CD8-positive, alpha-beta memory T cell (primary cell): ENCODE measurements around the gene TROAP. TPM values are rescaled to one million over a fixed set of nuclear protein-coding genes. Genes with fewer than 3 reads are reported as not detected.
"Not testable (repeated sequence)": the region's sequence is repeated elsewhere in the genome, so short reads cannot be mapped to it uniquely, and the experiment has no call there.

Experiments
- CTCF ChIA-PET: fragments of 350-600 bp; sonication (Branson Sonifier 250); formaldehyde crosslinking; loops from one replicate; lab custom pipeline; 2021; ENCODE audit warnings: antibody characterized with exemption; lab: Charles Lee
- POLR2A ChIA-PET: fragments of 350-600 bp; sonication (Branson Sonifier 250); formaldehyde crosslinking; loops from one replicate; lab custom pipeline; 2021; ENCODE audit warnings: antibody characterized with exemption; lab: Charles Lee
- DNase-seq, 5 donors: peaks; one replicate each; pipeline versions ENCODE4 v3.0.0 to v3.0.0-alpha.2; 2020 to 2022; ENCODE audit warnings: mixed read lengths in 1 of 5
- H3K27ac ChIP-seq: one replicate; pipeline ENCODE4 v1.7.0; 2013; ENCODE audit warnings: low read depth, mild to moderate bottlenecking, low read length, moderate library complexity
- H3K27me3 ChIP-seq: 2 replicates; pipeline ENCODE4 v1.7.0; 2013; ENCODE audit warnings: low read length, mild to moderate bottlenecking; ENCODE audit not compliant: insufficient read depth, poor library complexity, severe bottlenecking
- H3K36me3 ChIP-seq: 2 replicates; pipeline ENCODE4 v1.7.0; 2013; ENCODE audit warnings: mild to moderate bottlenecking, low read length, moderate library complexity; ENCODE audit not compliant: insufficient read depth
- H3K4me1 ChIP-seq: 2 replicates; pipeline ENCODE4 v1.7.0; 2013; ENCODE audit warnings: mild to moderate bottlenecking, low read length, moderate library complexity; ENCODE audit not compliant: insufficient read depth
- H3K4me3 ChIP-seq: 2 replicates; pipeline ENCODE4 v1.7.0; 2013; ENCODE audit warnings: mild to moderate bottlenecking, low read length
- H3K9me3 ChIP-seq: 2 replicates; pipeline ENCODE4 v1.7.0; 2013; ENCODE audit warnings: mild to moderate bottlenecking, low read length
- H3K27ac Mint-ChIP-seq, 8 donors: one replicate each; pipeline ENCODE4 v1.8.0; 2020 to 2021; ENCODE audit warnings: mixed read lengths in 8 of 8, mild to moderate bottlenecking in 6 of 8, inconsistent platforms in 3 of 8, moderate library complexity in 3 of 8
- H3K27me3 Mint-ChIP-seq, 2 donors: one replicate each; pipeline ENCODE4 v1.8.0; 2020 to 2021; ENCODE audit warnings: mixed read lengths in 2 of 2, mild to moderate bottlenecking in 1 of 2, moderate library complexity in 1 of 2
- H3K36me3 Mint-ChIP-seq, 3 donors: one replicate each; pipeline ENCODE4 v1.8.0; 2020 to 2021; ENCODE audit warnings: mixed read lengths in 3 of 3, inconsistent platforms in 1 of 3, mild to moderate bottlenecking in 1 of 3
- H3K4me1 Mint-ChIP-seq, 3 donors: one replicate each; pipeline ENCODE4 v1.8.0; 2020 to 2021; ENCODE audit warnings: mixed read lengths in 3 of 3, inconsistent platforms in 1 of 3, mild to moderate bottlenecking in 1 of 3
- H3K4me3 Mint-ChIP-seq, 7 donors: one replicate each; pipeline ENCODE4 v1.8.0; 2020 to 2021; ENCODE audit warnings: mixed read lengths in 7 of 7, mild to moderate bottlenecking in 6 of 7, moderate library complexity in 4 of 7, inconsistent platforms in 2 of 7
- H3K9me3 Mint-ChIP-seq, 5 donors: one replicate each; pipeline ENCODE4 v1.8.0; 2020 to 2022; ENCODE audit warnings: mixed read lengths in 5 of 5, mild to moderate bottlenecking in 3 of 5, moderate library complexity in 2 of 5, inconsistent platforms in 1 of 5
- polyA plus RNA-seq: library from polyadenylated mRNA; unstranded; fragments of 300-500 nt; fragmentation: Illumina TruSeq; gene quantifications from one replicate; pipeline ENCODE4 v1.2.3, GENCODE V29; 2021
- total RNA-seq, 2 experiments: library from RNA; stranded (reverse); gene quantifications; one replicate each; pipeline ENCODE4 v1.2.3, GENCODE V29; 2021

The TROAP gene
- total and polyA plus RNA-seq, 3 experiments from 2014 or later, result 0.79 to 35.0 (median 33.6) TPM

DNA sequence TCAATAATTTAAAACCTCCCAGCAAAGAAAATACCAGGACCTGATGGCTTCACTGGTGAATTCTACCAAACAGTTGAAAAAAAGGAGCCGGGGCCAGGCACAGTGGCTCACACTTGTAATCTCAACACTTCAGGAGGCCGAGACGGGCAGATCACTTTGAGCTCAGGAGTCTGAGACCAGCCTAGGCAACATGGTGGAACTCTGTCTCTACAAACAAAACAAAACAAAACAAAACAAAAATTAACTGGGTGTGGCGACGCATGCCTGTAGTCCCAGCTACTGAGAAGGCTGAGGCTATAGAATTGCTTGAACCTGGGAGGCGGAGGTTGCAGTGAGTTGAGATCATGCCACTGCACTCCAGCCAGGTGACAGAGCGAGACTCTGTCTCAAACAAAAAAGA, 13.7 kb upstream of the TROAP start:
- Histone ChIP-seq H3K36me3 (no peaks in the 10 kb centered on the region), H3K27ac (no peak overlapping the region), H3K4me1 (no peaks in the 10 kb centered on the region), H3K9me3 (no peaks in the 10 kb centered on the region), H3K4me3 (no peak overlapping the region), H3K27me3 (no peaks in the 10 kb centered on the region)
- H3K4me1 Mint-ChIP-seq, result no peaks in the 10 kb centered on the region
- H3K4me3 Mint-ChIP-seq, result no peak overlapping the region
- CTCF ChIA-PET, result interaction anchor here (0.9 kb wide), 1 partner anchor 13 kb away, joined by 3 read pairs; the partner anchor contains the start of gene TROAP
- POLR2A ChIA-PET, result no interaction called here
- no peak overlapping the region for H3K27ac Mint-ChIP-seq
- peaks cover 18 to 49% of the 10 kb centered on the region in 2 donors for H3K27me3 Mint-ChIP-seq
- no peak for DNase-seq
- no peaks in the 10 kb centered on the region for H3K9me3 Mint-ChIP-seq
- no peaks in the 10 kb centered on the region for H3K36me3 Mint-ChIP-seq

DNA sequence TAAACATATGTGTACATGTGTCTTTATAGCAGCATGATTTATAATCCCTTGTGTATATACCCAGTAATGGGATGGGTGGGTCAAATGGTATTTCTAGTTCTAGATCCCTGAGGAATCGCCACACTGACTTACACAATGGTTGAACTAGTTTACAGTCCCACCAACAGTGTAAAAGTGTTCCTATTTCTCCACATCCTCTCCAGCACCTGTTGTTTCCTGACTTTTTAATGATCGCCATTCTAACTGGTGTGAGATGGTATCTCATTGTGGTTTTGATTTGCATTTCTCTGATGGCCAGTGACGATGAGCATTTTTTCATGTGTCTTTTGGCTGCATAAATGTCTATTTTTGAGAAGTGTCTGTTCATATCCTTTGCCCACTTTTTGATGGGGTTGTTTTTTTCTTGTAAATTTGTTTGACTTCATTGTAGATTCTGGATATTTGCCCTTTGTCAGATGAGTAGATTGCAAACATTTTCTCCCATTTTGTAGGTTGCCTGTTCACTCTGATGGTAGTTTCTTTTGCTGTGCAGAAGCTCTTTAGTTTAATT, 12.5 kb upstream of the TROAP start:
- H3K36me3 Mint-ChIP-seq, H3K9me3 Mint-ChIP-seq, H3K4me1 Mint-ChIP-seq, POLR2A ChIA-PET, H3K36me3 ChIP-seq, CTCF ChIA-PET, H3K9me3 ChIP-seq, H3K4me3 Mint-ChIP-seq, H3K27me3 ChIP-seq, H3K27ac ChIP-seq, DNase-seq, H3K4me3 ChIP-seq, H3K4me1 ChIP-seq, H3K27ac Mint-ChIP-seq: not testable (repeated sequence)
- peaks cover 18 to 50% of the 10 kb centered on the region in 2 donors for H3K27me3 Mint-ChIP-seq

DNA sequence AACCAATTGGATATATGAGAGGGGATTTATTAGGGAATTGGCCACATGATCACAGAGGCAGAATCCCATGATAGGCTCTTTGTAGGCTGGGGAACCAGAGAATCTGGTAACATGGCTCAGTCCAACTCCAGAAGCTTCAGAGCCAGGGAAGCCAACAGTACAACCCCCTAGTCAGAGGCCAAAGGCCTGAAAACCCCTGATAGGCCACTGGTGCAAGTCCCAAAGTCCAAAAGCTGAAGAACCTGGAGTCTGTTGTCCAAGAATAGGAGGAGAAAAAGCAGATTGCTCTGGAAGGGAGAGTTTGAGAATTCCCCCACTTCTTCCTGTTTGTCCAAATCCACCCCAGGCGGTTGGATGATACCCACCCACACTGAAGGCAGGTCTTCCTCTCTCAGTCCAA, 8.2 kb upstream of the TROAP start:
- no peak overlapping the region for H3K4me3 ChIP-seq

DNA sequence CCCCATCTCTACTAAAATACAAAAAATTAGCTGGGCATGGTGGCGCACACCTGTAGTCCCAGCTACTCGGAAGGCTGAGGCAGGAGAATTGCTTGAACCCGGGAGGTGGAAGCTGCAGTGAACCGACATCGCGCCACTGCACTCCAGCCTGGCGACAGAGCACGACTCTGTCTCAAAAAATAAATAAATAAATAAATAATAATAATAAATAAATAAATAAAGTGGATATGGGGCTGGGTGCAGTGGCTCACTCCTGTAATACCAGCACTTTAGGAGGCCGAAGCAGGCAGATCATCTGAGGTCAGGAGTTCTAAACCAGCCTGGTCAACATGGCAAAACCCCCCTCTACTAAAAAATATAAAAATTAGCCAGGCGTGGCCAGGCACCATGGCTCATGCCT, 5.9 kb upstream of the TROAP start:
- H3K9me3 ChIP-seq, H3K9me3 Mint-ChIP-seq, H3K27ac Mint-ChIP-seq, H3K36me3 ChIP-seq, H3K27me3 Mint-ChIP-seq, H3K4me3 ChIP-seq, H3K27me3 ChIP-seq, POLR2A ChIA-PET, H3K4me1 Mint-ChIP-seq, H3K36me3 Mint-ChIP-seq, H3K27ac ChIP-seq, H3K4me3 Mint-ChIP-seq, DNase-seq, H3K4me1 ChIP-seq: not testable (repeated sequence)
- CTCF ChIA-PET, result interaction anchor here (1.8 kb wide), 1 partner anchor 24 kb away, joined by 5 read pairs; no protein-coding TSS in a partner anchor

More for the DNA sequence above, 8.2 kb upstream of the TROAP start:
- no peaks in the 10 kb centered on the region for H3K9me3 ChIP-seq
- no peaks in the 10 kb centered on the region for H3K27me3 ChIP-seq
- H3K4me3 Mint-ChIP-seq, result no peak overlapping the region
- no peaks in the 10 kb centered on the region for H3K36me3 Mint-ChIP-seq
- H3K27ac ChIP-seq, result no peak overlapping the region
- H3K9me3 Mint-ChIP-seq, result no peaks in the 10 kb centered on the region
- no peak for DNase-seq
- H3K27me3 Mint-ChIP-seq, result peaks cover 11 to 15% of the 10 kb centered on the region in 2 donors
- CTCF ChIA-PET, result no interaction called here
- H3K36me3 ChIP-seq, result no peaks in the 10 kb centered on the region
- H3K4me1 ChIP-seq, result no peaks in the 10 kb centered on the region
- H3K27ac Mint-ChIP-seq, result peak overlapping the region in 1 of 8 donors; percentile 29
- POLR2A ChIA-PET, result no interaction called here
- no peaks in the 10 kb centered on the region for H3K4me1 Mint-ChIP-seq

GRCh38 chr12:49320411-49321103, 2.5 kb upstream of the TROAP start:
- H3K9me3 Mint-ChIP-seq, H3K4me3 ChIP-seq, H3K27me3 ChIP-seq, H3K36me3 Mint-ChIP-seq, H3K27me3 Mint-ChIP-seq, CTCF ChIA-PET, DNase-seq, H3K36me3 ChIP-seq, H3K9me3 ChIP-seq, H3K27ac ChIP-seq: not testable (repeated sequence)
- POLR2A ChIA-PET, result interaction anchor here (0.7 kb wide), 1 partner anchor 21 kb away, joined by 5 read pairs; no protein-coding TSS in a partner anchor
- peak overlapping the region in 3 of 8 donors; percentile 1 to 58 (median 54) for H3K27ac Mint-ChIP-seq
- peak overlapping the region in 6 of 7 donors; percentile 3 to 72 (median 30) for H3K4me3 Mint-ChIP-seq
- H3K4me1 Mint-ChIP-seq, result peaks cover 18 to 23% (median 22%) of the 10 kb centered on the region in 3 donors
- peaks cover 14% of the 10 kb centered on the region for H3K4me1 ChIP-seq

GRCh38 chr12:49322367-49322707, 718 bp upstream of the TROAP start:
- CTCF ChIA-PET, result interaction anchor here (1.0 to 5.6 kb wide), 14 partner anchors 9 to 234 kb away, joined by 3 to 36 read pairs (median 4); partner anchors contain the start of genes C1QL4, DNAJC22, PRPH and SPATS2
- no peak for DNase-seq
- Mint-ChIP-seq H3K27ac (peak overlapping the region in 7 of 8 donors; percentile 18 to 87 (median 66)), H3K9me3 (no peaks in the 10 kb centered on the region), H3K4me1 (peaks cover 18 to 23% (median 22%) of the 10 kb centered on the region in 3 donors), H3K27me3 (no peaks in the 10 kb centered on the region), H3K4me3 (peak overlapping the region; percentile 86 to 95 (median 90)), H3K36me3 (peaks cover 0 to 3% (median 0%) of the 10 kb centered on the region in 3 donors)
- Histone ChIP-seq H3K36me3 (no peaks in the 10 kb centered on the region), H3K4me1 (peaks cover 14% of the 10 kb centered on the region), H3K4me3 (peak overlapping the region; percentile 65), H3K27me3 (no peaks in the 10 kb centered on the region), H3K27ac (peak overlapping the region; percentile 68), H3K9me3 (no peaks in the 10 kb centered on the region)
- POLR2A ChIA-PET, result interaction anchor here (0.9 to 1.7 kb wide), 5 partner anchors 24 to 469 kb away, joined by 3 to 6 read pairs (median 3); partner anchors contain the start of genes DNAJC22 and TMBIM6

GRCh38 chr12:49323524-49324097, 556 bp downstream of the TROAP start:
- peaks cover 14% of the 10 kb centered on the region for H3K4me1 ChIP-seq
- POLR2A ChIA-PET, result interaction anchor here (0.6 to 1.7 kb wide), 7 partner anchors 19 to 702 kb away, joined by 3 to 7 read pairs (median 3); partner anchors contain the start of genes DNAJC22 and RACGAP1
- peak overlapping the region; percentile 79 for H3K4me3 ChIP-seq
- no peak for DNase-seq
- no peaks in the 10 kb centered on the region for H3K9me3 ChIP-seq
- H3K27me3 ChIP-seq, result no peaks in the 10 kb centered on the region
- CTCF ChIA-PET, result interaction anchor here (0.9 to 5.6 kb wide), 12 partner anchors 8 to 418 kb away, joined by 3 to 36 read pairs (median 4); partner anchors contain the start of genes C1QL4, DNAJC22, PRPH and SPATS2
- H3K27ac Mint-ChIP-seq, result peak overlapping the region in 4 of 8 donors; percentile 64 to 97 (median 87)
- peaks cover 0 to 3% (median 0%) of the 10 kb centered on the region in 3 donors for H3K36me3 Mint-ChIP-seq
- no peaks in the 10 kb centered on the region for H3K9me3 Mint-ChIP-seq
- no peaks in the 10 kb centered on the region for H3K36me3 ChIP-seq
- no peaks in the 10 kb centered on the region for H3K27me3 Mint-ChIP-seq
- peak overlapping the region; percentile 77 for H3K27ac ChIP-seq
- H3K4me1 Mint-ChIP-seq, result peaks cover 18 to 23% (median 22%) of the 10 kb centered on the region in 3 donors
- peak overlapping the region; percentile 86 to 95 (median 90) for H3K4me3 Mint-ChIP-seq
